MM.1S (cell line): ENCODE results near the gene PPP1R37.

Source experiments
- CTCF ChIP-seq: fragments of 300-600 bp; sonication (generic); IDR thresholded peaks from 2 replicates; pipeline ENCODE4 v1.5.1; 2016; ENCODE audit warnings: antibody characterized with exemption, low read length, mixed read lengths
- EZH2 ChIP-seq: fragments of 300-600 bp; sonication (generic); optimal IDR thresholded peaks from 2 replicates; pipeline ENCODE3; 2017; ENCODE audit warnings: low read depth, mild to moderate bottlenecking, antibody characterized with exemption, low read length, mixed read lengths
- EZH2phosphoT487 ChIP-seq: fragments of 300-600 bp; sonication (generic); IDR thresholded peaks from 2 replicates; pipeline ENCODE4 v1.6.1; 2018; ENCODE audit warnings: antibody characterized with exemption, low read length

GRCh38 chr19:45163156-45163555, 70.2 kb downstream of the PPP1R37 start:
- no peak for TF ChIP-seq CTCF
- TF ChIP-seq EZH2phosphoT487, result no peak
- TF ChIP-seq EZH2, result no peak
